ENCODE measurements around the gene SEC14L1. TPM values are rescaled to one million over a fixed set of nuclear protein-coding genes. Genes with fewer than 3 reads are reported as not detected.

The SEC14L1 gene
- total and polyA plus RNA-seq, 2 experiments from 2014 or later = 52.9 to 71.4 TPM

- Histone ChIP-seq H3K4me2 (no peak overlapping the region), H2AFZ (no peak overlapping the region), H3K79me2 (peaks cover 75% of the 10 kb centered on the region), H3K27ac (no peak overlapping the region), H3K4me3 (no peak overlapping the region), H3K4me1 (ENCODE audit: insufficient read depth) (peaks cover 8% of the 10 kb centered on the region), H3K36me3 (replicated peaks; ENCODE audit: insufficient read depth, low read depth) (no peaks in the 10 kb centered on the region), H3K9me2 (replicated peaks; ENCODE audit: insufficient read depth) (no peaks in the 10 kb centered on the region), H4K20me1 (ENCODE audit: insufficient read depth, poor library complexity, severe bottlenecking) (peaks cover 10% of the 10 kb centered on the region), H3K9me3 (ENCODE audit: low read depth) (no peaks in the 10 kb centered on the region), H3K27me3 (no peaks in the 10 kb centered on the region)
- 93% methylated on average over 17 of the region's 17 CpGs for WGBS (ENCODE audit: low lambda C conversion rate, missing lambda C conversion rate)
- TF ChIP-seq EZH2 (IDR thresholded peaks at IDR 0.05; ENCODE audit: borderline replicate concordance) (no peak), EZH2phosphoT487 (IDR thresholded peaks at IDR 0.05; ENCODE audit: low read depth, severe bottlenecking, unreplicated experiment) (no peak), CTCF (IDR thresholded peaks at IDR 0.05; ENCODE audit: poor library complexity) (no peak)
- DNase-seq (ENCODE audit: low spot score) = no peak
Measured at GRCh38 chr17:77188084-77189066, 47.6 kb downstream of the SEC14L1 start.

- Histone ChIP-seq H2AFZ (no peak overlapping the region), H3K79me2 (peaks cover 67% of the 10 kb centered on the region), H4K20me1 (ENCODE audit: insufficient read depth, poor library complexity, severe bottlenecking) (peaks cover 7% of the 10 kb centered on the region), H3K36me3 (replicated peaks; ENCODE audit: insufficient read depth, low read depth) (no peaks in the 10 kb centered on the region), H3K4me1 (ENCODE audit: insufficient read depth) (peaks cover 8% of the 10 kb centered on the region), H3K9me2 (replicated peaks; ENCODE audit: insufficient read depth) (no peaks in the 10 kb centered on the region), H3K9me3 (ENCODE audit: low read depth) (no peaks in the 10 kb centered on the region), H3K27ac (no peak overlapping the region), H3K4me3 (no peak overlapping the region), H3K27me3 (no peaks in the 10 kb centered on the region), H3K4me2 (no peak overlapping the region)
- 96% methylated on average over 2 of the region's 2 CpGs for WGBS (ENCODE audit: low lambda C conversion rate, missing lambda C conversion rate)
- no peak for DNase-seq (ENCODE audit: low spot score)
- no peak for TF ChIP-seq EZH2 (IDR thresholded peaks at IDR 0.05; ENCODE audit: borderline replicate concordance)
- TF ChIP-seq CTCF (IDR thresholded peaks at IDR 0.05; ENCODE audit: poor library complexity) = no peak
- no peak for TF ChIP-seq EZH2phosphoT487 (IDR thresholded peaks at IDR 0.05; ENCODE audit: low read depth, severe bottlenecking, unreplicated experiment)
Measured at GRCh38 chr17:77189148-77189547, 48.4 kb downstream of the SEC14L1 start.

GRCh38 chr17:77190576-77190975 is 49.8 kb downstream of the SEC14L1 start:
- no peaks in the 10 kb centered on the region for H3K36me3 ChIP-seq (replicated peaks; ENCODE audit: insufficient read depth, low read depth)

More at GRCh38 chr17:77190576-77190975, 49.8 kb downstream of the SEC14L1 start:
- 98% methylated on average over 11 of the region's 11 CpGs for WGBS (ENCODE audit: low lambda C conversion rate, missing lambda C conversion rate)
- peaks cover 53% of the 10 kb centered on the region for H3K79me2 ChIP-seq
- DNase-seq (ENCODE audit: low spot score) = no peak
- H3K4me1 ChIP-seq (ENCODE audit: insufficient read depth) = peaks cover 4% of the 10 kb centered on the region
- no peaks in the 10 kb centered on the region for H3K9me3 ChIP-seq (ENCODE audit: low read depth)
- H3K9me2 ChIP-seq (replicated peaks; ENCODE audit: insufficient read depth) = no peaks in the 10 kb centered on the region
- no peak for TF ChIP-seq EZH2phosphoT487 (IDR thresholded peaks at IDR 0.05; ENCODE audit: low read depth, severe bottlenecking, unreplicated experiment)
- no peak for TF ChIP-seq CTCF (IDR thresholded peaks at IDR 0.05; ENCODE audit: poor library complexity)
- no peak for TF ChIP-seq EZH2 (IDR thresholded peaks at IDR 0.05; ENCODE audit: borderline replicate concordance)
- peaks cover 6% of the 10 kb centered on the region for H4K20me1 ChIP-seq (ENCODE audit: insufficient read depth, poor library complexity, severe bottlenecking)
- no peak overlapping the region for H3K4me3 ChIP-seq
- H2AFZ ChIP-seq = no peak overlapping the region
- H3K4me2 ChIP-seq = no peak overlapping the region
- no peak overlapping the region for H3K27ac ChIP-seq
- H3K27me3 ChIP-seq = no peaks in the 10 kb centered on the region

All from hepatocyte (in vitro differentiated cells).